ENCODE results near the gene PLCH1.

Gene PLCH1

DNA sequence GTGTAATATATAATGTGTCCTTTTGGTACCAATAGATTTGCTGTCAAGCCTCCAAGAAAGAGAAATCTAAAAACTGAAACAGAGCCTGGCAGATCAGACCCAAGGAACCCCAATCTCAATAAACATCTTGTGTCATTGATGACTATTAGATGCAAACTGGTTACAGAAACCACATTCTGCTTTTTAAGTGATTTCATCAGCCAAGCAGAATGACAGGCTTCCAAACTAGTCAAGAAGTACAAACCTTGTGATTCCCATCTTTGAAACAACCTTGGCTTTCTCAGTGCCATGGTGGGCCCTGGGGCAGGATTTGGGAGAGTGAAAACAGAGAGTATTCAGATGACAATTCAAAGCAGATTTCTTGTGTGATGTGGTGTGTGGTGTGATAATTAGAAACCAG, 405.8 kb downstream of the PLCH1 start:
- no peak for DNase-seq (ENCODE audit: low spot score)

DNA sequence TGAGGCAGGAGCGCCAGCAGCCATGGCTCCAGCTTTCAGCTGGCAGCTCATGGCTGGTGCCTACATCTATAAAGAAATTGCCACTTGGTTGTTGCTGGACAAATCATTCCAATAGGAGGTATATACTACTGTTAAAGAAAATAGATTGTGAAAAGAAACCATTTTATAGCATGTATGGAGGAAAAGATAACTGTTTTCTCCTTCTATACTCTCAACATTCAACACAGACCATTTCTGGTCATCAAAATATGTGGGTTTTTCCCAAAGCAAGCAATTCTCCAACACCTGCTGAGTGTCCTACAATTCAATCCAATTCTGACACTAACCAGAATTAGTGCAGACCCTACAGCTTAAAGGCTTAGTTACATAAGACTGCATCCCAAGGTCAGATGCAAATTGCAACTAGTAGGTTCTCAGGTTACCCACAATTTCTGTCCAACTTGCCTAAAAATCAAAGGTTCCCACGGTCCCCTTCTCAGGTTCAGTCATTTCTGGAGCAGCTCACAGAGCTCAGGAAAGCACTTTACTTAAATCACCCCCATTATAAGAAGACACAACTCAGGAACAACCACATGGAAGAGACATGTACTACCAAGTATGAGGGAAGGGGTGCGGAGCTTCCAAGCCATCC, 409.0 kb downstream of the PLCH1 start:
- no peak for DNase-seq (ENCODE audit: low spot score)

DNA sequence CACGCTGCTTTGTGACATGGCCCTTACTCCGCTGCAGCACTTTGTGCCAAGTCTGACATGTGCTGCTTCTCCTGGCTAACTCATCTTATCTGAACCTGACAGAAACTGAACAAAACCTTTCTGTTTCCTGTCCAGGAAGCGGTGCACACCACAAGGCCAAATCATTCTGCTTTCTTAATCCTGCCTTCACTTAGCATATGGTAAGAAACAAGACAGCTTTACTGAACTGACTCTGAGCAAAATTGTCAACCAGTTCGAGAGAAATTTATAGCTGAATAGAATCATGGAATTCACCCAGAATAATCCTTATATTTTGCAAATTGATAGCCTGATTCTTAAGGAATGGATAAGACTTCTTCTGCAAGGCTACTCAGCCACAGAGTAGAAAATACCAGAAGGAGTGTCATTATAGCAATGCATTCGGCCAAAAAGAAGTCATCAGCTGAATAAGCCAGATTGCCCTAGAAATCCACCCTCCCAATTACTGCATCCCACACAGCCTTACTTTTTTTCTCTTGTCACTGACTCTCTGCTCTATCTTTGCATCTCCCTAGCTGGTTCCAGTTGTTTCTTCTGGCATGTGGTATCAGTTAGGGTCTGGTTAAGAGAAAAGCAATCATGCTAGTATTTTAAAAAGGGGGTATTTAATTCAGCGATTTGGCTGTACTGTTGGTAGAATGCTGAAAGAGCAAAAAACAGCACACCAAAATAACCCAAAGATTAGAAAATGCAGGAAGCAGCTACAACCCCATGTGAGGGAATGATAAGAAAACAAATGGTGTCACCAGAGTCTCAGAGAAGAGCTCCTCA, 409.8 kb downstream of the PLCH1 start:
- peak; percentile 22 for DNase-seq (ENCODE audit: low spot score)

DNA sequence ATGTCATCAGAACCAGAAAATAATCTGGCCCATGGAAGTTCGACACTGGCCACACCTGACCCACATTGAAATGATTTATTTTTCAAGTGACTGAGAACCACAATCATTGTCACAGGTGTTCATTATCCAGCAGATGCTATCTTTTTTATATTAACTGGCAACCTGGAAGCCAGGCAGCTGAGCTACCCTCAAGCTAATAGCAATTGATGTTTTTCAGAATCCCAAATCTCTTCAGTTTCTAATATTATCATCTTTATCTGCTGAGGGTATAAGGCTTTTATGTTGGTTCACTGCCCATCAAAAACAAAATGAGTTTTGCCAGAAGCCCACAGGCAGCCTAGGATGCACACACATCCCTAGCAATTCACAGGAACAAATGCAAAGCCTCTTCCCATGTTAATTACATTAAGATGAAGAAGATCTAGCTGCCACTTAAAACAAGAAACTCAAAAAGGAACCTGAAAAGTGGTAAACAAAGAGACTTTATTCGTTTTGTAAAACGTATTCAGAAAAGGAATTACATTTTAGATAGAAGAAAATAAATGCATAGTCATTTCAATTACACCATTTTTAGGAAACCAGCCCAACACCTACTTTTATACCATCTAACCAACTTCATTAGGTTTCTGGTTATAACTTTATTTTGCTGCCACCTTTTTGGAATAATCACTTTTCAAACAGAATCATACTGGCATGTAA, 410.5 kb downstream of the PLCH1 start:
- DNase-seq (ENCODE audit: low spot score) = no peak

DNA sequence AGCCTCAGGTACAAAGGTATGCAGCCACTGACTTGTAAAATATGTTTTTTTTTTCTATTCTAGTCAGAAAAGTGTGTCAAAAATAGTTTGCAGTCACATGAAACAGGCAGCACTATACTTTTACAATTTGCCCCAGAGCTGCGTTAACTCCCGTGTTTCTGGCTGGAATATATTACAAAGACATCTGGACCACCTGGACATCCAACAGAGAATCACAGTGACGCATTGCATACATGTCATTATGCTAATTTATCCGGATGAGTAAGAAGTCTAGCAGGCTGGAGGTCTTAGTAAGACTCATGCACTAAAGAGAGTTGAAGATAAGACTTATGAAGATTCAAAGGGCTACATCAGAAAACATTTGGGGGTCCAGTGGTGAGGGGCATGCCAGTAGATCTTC, 412.2 kb downstream of the PLCH1 start:
- DNase-seq (ENCODE audit: low spot score) = no peak

DNA sequence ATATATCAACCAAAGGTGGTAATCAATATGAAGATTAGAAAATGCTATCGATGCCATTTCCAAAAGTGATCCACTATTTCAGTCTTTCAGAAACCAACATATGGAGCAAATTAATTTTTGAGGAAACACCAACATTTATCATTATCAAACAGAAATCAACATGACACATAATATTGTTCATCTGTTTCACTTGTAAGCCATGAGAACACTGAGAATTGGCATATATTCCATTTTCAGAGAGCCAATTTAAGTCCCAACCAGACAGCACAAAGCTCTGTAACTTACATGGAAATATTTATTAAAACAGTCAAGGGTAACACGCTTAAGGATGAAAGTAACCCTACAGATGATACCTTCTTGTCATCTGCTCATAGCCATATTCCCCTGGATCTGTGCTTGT, 413.8 kb downstream of the PLCH1 start:
- DNase-seq (ENCODE audit: low spot score) = no peak

DNA sequence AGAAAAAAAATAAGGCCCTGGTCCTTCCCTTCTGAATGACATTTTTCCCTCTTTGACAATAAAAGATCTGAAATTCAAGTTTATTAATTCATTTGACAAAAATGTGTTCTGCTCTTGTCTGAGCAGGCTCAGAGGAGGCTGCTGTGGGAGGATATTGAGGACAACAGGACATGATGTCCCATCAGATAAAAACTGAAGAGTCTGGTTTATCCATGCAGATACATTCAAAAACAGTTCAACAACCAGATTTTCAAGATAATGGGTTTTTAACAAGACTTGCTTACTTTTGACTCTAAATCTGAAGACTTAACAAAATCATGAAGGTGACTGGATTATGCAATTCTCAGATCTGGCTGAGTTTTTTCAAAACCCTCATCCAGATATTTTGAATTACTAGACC, 414.5 kb downstream of the PLCH1 start:
- DNase-seq (ENCODE audit: low spot score) = no peak

DNA sequence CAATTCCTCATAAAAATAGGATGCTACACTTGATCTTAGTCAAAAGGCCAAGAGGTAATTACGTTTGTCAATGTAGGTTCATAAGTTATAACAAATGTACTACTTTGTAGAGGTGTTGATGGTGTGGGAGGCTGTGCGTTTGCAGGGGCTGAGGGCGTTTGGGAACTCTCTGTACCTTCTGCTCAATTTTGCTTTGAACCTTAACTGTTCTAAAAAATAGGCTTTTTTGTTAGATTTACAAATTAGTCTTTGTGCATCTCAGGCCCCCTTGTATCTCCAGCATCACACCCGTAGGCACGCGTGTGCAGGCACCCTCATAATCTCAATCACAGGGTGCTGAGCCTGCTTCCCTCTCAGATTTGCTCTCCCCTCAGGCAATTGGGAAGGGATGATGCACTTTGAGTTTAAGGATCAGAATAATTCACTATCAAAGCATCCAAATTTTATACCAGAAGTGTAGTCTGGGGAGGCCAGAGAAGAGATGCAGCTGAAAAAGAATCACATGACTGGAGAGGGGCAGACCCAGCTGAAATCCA, 415.3 kb downstream of the PLCH1 start:
- no peak for DNase-seq (ENCODE audit: low spot score)

DNA sequence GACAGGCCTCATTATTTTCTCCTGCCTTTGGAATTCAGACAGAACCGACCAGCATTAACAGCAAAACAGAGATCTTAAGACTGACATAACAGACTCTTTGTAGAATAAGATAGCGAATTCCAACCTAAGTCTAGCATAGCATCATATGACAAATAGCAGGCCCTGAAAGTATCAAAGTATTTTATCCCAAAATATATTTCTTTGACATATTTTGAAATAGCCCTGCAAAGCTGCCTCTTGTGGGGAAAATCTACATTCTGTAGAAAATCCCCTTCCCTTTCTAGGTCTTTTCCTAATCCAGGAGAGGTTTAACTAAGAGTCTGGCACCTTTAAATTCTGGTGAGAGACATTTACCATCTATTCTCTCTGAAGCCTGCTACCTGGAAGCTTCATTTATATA, 417.0 kb downstream of the PLCH1 start:
- no peak for DNase-seq (ENCODE audit: low spot score)

DNA sequence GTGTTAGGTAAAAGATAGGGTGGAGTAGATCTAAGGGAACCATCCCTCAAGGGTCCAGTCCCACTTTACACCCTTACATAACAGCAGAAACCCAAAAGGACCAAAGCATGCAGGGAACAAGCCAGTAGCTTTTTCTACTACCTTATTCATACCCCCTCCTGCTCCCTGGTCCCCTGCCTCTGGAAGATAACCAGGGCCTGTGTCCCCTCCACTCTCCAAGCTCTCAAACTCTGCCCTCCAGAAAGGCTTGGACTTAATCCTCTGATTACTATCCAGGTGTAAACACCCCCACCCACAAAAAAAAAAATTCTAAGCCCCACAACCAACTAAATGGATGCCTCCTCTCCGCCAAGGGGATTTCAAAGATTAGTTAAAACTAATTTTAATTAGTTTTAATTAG, 417.4 kb downstream of the PLCH1 start:
- no peak for DNase-seq (ENCODE audit: low spot score)

DNA sequence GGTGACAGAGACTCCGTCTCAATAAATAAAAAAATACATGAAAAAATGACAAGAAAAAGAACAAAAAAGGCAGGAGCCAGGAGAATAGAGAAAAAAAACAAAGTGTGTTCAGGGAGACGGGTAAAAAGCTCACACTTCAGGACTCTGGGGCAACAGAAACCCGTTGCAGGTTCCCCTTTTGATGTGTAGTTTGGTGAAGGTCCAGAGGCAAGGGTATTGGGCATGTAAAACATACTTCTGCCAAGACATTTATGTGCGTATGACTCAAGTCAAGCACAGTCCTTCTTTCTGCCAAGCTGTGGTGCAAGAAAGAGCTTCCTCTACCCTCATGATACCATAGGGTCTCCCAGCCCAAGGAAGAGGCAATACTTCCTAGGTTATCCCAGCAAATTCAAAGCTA, 418.0 kb downstream of the PLCH1 start:
- no peak for DNase-seq (ENCODE audit: low spot score)

DNA sequence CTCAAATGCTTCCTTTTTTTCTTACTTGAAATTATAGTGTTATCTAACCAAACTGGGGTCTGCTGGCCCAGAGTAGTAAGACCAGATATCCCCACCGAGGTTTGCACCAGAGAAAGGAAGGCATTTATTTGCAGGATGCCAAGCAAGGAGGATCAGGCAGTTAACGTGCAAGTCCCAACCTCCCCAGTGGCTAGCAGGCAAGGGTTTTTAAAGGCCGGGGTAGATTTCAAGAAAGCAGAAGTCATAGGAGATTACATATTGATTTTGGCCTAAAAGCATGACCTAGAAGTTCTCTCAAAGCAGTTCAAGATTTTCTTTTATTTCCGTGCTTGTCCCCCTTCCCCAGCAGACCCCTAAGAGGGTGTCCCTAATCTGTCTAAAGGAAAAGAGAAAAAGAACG, 418.6 kb downstream of the PLCH1 start:
- no peak for DNase-seq (ENCODE audit: low spot score)

All from cerebellar cortex (tissue), 1 donor.